ENCODE data around the gene SMOC1.

SMOC1 gene

DNA sequence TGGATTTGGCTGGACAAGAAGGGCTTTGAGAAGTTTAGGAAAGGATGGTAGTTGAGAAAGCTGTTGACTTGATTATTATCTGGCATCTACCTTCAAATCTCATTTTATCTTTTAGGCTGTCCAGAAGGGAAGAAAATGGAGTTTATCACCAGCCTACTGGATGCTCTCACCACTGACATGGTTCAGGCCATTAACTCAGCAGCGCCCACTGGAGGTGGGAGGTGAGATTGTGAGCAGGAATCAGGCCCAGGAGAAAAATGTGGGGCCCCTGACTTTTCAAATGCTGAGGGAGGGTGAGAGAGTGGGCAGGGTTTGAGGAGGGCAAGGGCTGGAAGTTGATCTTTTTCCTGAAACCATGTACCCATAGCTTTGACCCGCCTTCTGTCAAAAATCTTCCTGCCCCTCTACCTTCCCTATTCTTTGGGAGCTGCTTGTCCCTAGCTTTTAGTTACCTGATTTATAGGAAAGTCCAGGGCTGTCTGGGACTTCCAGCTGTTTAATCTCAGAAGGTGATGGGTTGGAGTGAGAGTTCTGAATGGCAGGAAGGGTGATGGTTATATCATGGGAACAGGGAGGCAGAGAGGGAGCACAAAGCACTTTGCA is 134.2 kb downstream of the SMOC1 start:
- Histone ChIP-seq H2BK15ac (replicated peaks; ENCODE audit: low read depth) (no peak overlapping the region), H3K79me2 (ENCODE audit: control insufficient read depth, insufficient read depth, low read length) (no peaks in the 10 kb centered on the region), H3K4ac (ENCODE audit: low read depth, low read length) (no peak overlapping the region), H2BK5ac (ENCODE audit: low read length) (no peak overlapping the region), H3K4me3 (ENCODE audit: low read length) (no peak overlapping the region), H3K9ac (ENCODE audit: low read length) (no peak overlapping the region), H3K79me1 (ENCODE audit: low read length) (no peaks in the 10 kb centered on the region), H3K4me2 (ENCODE audit: low read length) (no peak overlapping the region), H4K5ac (ENCODE audit: low read length) (no peak overlapping the region), H3K27ac (ENCODE audit: low read depth, low read length) (no peak overlapping the region), H3K23ac (ENCODE audit: low read length) (no peak overlapping the region), H3K56ac (ENCODE audit: low read length) (no peak overlapping the region), H2BK120ac (ENCODE audit: low read depth, low read length) (no peak overlapping the region), H3K18ac (ENCODE audit: low read length) (no peak overlapping the region), H3K4me1 (ENCODE audit: control insufficient read depth, low read depth, low read length) (no peaks in the 10 kb centered on the region), H3K27me3 (ENCODE audit: insufficient read depth, low read length, poor library complexity) (no peaks in the 10 kb centered on the region), H3K36me3 (ENCODE audit: control insufficient read depth, insufficient read depth, low read length) (no peaks in the 10 kb centered on the region), H2AK5ac (ENCODE audit: low read length) (no peak overlapping the region), H4K8ac (ENCODE audit: low read depth, low read length) (no peak overlapping the region)
- peak; percentile 67 for DNase-seq
- no CpG with 5 or more reads among the region's 2 CpGs for WGBS (ENCODE audit: extremely low coverage, insufficient coverage, low lambda C conversion rate)

DNA sequence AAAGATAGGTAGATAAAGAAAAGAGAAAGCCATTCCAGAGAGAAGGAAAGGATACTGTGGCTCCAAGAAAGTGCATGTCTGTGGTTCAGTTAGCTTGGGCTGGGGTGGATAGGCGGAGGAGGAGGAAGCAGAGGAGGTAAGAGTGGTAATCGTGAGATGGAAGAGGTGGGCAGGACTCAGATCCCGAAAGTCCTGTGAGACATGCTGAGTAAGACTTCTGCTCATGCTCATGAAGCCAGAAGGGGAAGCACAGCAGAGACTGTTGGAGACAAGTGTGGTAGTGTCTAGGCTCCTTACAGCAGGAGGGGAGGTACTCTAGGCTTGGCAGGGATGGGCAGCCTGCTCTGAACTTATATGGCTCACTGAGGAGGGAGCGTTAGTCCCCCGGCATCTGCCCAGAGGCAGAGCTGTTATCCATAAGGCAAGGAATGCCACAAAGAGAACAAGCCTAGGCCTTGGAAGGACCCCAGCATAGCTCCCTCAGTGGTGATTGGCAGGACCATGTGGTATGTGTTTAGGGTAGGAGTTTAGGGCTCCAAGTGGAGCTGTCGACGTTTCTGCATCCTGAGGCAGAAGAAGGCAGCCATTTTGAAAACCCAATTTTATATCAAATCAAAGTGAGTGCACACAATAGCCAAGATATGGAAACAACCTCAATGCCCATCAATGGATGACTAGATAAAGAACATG is 135.3 kb downstream of the SMOC1 start:
- H2BK5ac ChIP-seq (ENCODE audit: low read length) = no peak overlapping the region
- no peak overlapping the region for H4K5ac ChIP-seq (ENCODE audit: low read length)
- no peak overlapping the region for H4K8ac ChIP-seq (ENCODE audit: low read depth, low read length)
- H3K18ac ChIP-seq (ENCODE audit: low read length) = no peak overlapping the region
- no peak overlapping the region for H2BK15ac ChIP-seq (replicated peaks; ENCODE audit: low read depth)
- H3K56ac ChIP-seq (ENCODE audit: low read length) = no peak overlapping the region
- H3K4me1 ChIP-seq (ENCODE audit: control insufficient read depth, low read depth, low read length) = no peaks in the 10 kb centered on the region
- H2AK5ac ChIP-seq (ENCODE audit: low read length) = no peak overlapping the region
- no peak overlapping the region for H3K4me3 ChIP-seq (ENCODE audit: low read length)
- H3K27ac ChIP-seq (ENCODE audit: low read depth, low read length) = no peak overlapping the region
- no peaks in the 10 kb centered on the region for H3K79me1 ChIP-seq (ENCODE audit: low read length)
- no peak overlapping the region for H3K9ac ChIP-seq (ENCODE audit: low read length)
- no peak for DNase-seq
- no peak overlapping the region for H3K23ac ChIP-seq (ENCODE audit: low read length)
- no peaks in the 10 kb centered on the region for H3K79me2 ChIP-seq (ENCODE audit: control insufficient read depth, insufficient read depth, low read length)
- no CpG with 5 or more reads among the region's 7 CpGs for WGBS (ENCODE audit: extremely low coverage, insufficient coverage, low lambda C conversion rate)
- H3K27me3 ChIP-seq (ENCODE audit: insufficient read depth, low read length, poor library complexity) = no peaks in the 10 kb centered on the region
- no peaks in the 10 kb centered on the region for H3K36me3 ChIP-seq (ENCODE audit: control insufficient read depth, insufficient read depth, low read length)
- H3K4me2 ChIP-seq (ENCODE audit: low read length) = no peak overlapping the region
- H3K4ac ChIP-seq (ENCODE audit: low read depth, low read length) = no peak overlapping the region
- H2BK120ac ChIP-seq (ENCODE audit: low read depth, low read length) = no peak overlapping the region

DNA sequence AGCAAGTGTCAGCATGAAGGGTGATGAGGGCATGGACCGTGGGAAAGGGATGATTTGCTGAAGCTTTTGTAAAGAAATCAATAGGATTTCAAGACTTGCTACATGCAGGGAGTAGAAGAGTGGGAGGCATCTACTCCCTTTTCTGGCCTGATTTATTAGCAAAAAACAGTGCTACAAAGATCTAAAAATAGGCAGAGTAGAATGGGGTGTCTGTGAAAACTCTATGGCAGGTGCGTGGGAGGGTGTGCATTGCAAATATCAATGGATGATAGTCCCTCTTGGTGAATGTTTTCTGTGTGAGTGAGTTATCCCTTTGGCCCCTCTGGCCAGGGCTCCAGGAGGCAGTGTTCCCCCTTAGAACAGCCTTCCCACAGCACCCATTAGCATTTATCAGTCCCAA is 139.0 kb downstream of the SMOC1 start:
- Histone ChIP-seq H2BK15ac (replicated peaks; ENCODE audit: low read depth) (no peak overlapping the region), H2BK120ac (ENCODE audit: low read depth, low read length) (no peak overlapping the region), H3K79me2 (ENCODE audit: control insufficient read depth, insufficient read depth, low read length) (no peaks in the 10 kb centered on the region), H3K4me1 (ENCODE audit: control insufficient read depth, low read depth, low read length) (no peaks in the 10 kb centered on the region), H4K5ac (ENCODE audit: low read length) (no peak overlapping the region), H3K56ac (ENCODE audit: low read length) (no peak overlapping the region), H3K9ac (ENCODE audit: low read length) (no peak overlapping the region), H4K8ac (ENCODE audit: low read depth, low read length) (no peak overlapping the region), H3K18ac (ENCODE audit: low read length) (no peak overlapping the region), H3K36me3 (ENCODE audit: control insufficient read depth, insufficient read depth, low read length) (no peaks in the 10 kb centered on the region), H3K4me3 (ENCODE audit: low read length) (no peak overlapping the region), H3K4me2 (ENCODE audit: low read length) (no peak overlapping the region), H3K27ac (ENCODE audit: low read depth, low read length) (no peak overlapping the region), H3K79me1 (ENCODE audit: low read length) (no peaks in the 10 kb centered on the region), H3K4ac (ENCODE audit: low read depth, low read length) (no peak overlapping the region), H3K27me3 (ENCODE audit: insufficient read depth, low read length, poor library complexity) (no peaks in the 10 kb centered on the region), H2BK5ac (ENCODE audit: low read length) (no peak overlapping the region), H3K23ac (ENCODE audit: low read length) (no peak overlapping the region), H2AK5ac (ENCODE audit: low read length) (no peak overlapping the region)
- WGBS (ENCODE audit: extremely low coverage, insufficient coverage, low lambda C conversion rate) = no CpG with 5 or more reads among the region's 2 CpGs
- DNase-seq = no peak

DNA sequence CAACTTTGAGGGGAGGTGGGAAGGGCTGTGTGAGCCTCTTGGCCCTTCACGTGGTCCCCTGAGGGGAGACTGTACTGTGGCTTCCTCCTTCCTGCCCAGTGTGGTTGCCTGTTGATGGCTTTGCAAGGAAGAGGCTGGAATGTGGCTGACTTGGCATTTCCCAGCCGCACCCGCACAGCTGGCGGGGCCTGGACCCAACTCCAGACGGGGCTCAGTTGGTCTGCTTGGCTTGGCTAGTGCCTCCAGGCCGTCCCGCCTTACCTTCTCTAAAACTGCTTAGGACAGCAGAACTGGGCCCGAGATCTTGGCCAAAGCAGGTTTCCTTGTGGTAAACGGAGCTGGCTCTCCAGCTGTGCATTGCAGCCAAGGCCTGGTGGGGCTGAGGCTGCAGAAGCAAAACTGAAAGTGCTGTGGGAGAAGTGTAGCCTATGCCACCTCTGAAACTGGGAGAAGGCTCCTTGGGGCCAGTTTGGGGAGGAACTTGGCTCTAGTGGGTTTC is 139.5 kb downstream of the SMOC1 start:
- H3K4ac ChIP-seq (ENCODE audit: low read depth, low read length) = no peak overlapping the region
- no peaks in the 10 kb centered on the region for H3K27me3 ChIP-seq (ENCODE audit: insufficient read depth, low read length, poor library complexity)
- no CpG with 5 or more reads among the region's 9 CpGs for WGBS (ENCODE audit: extremely low coverage, insufficient coverage, low lambda C conversion rate)
- no peaks in the 10 kb centered on the region for H3K79me2 ChIP-seq (ENCODE audit: control insufficient read depth, insufficient read depth, low read length)
- H4K8ac ChIP-seq (ENCODE audit: low read depth, low read length) = no peak overlapping the region
- H2BK5ac ChIP-seq (ENCODE audit: low read length) = no peak overlapping the region
- H2BK15ac ChIP-seq (replicated peaks; ENCODE audit: low read depth) = no peak overlapping the region
- H3K23ac ChIP-seq (ENCODE audit: low read length) = no peak overlapping the region
- no peak overlapping the region for H4K5ac ChIP-seq (ENCODE audit: low read length)
- DNase-seq = no peak
- H3K9ac ChIP-seq (ENCODE audit: low read length) = no peak overlapping the region
- no peak overlapping the region for H2BK120ac ChIP-seq (ENCODE audit: low read depth, low read length)
- H3K4me2 ChIP-seq (ENCODE audit: low read length) = no peak overlapping the region
- H3K4me1 ChIP-seq (ENCODE audit: control insufficient read depth, low read depth, low read length) = no peaks in the 10 kb centered on the region
- H3K36me3 ChIP-seq (ENCODE audit: control insufficient read depth, insufficient read depth, low read length) = no peaks in the 10 kb centered on the region
- H3K56ac ChIP-seq (ENCODE audit: low read length) = no peak overlapping the region
- H3K4me3 ChIP-seq (ENCODE audit: low read length) = no peak overlapping the region
- no peak overlapping the region for H2AK5ac ChIP-seq (ENCODE audit: low read length)
- H3K79me1 ChIP-seq (ENCODE audit: low read length) = no peaks in the 10 kb centered on the region
- no peak overlapping the region for H3K27ac ChIP-seq (ENCODE audit: low read depth, low read length)
- no peak overlapping the region for H3K18ac ChIP-seq (ENCODE audit: low read length)

DNA sequence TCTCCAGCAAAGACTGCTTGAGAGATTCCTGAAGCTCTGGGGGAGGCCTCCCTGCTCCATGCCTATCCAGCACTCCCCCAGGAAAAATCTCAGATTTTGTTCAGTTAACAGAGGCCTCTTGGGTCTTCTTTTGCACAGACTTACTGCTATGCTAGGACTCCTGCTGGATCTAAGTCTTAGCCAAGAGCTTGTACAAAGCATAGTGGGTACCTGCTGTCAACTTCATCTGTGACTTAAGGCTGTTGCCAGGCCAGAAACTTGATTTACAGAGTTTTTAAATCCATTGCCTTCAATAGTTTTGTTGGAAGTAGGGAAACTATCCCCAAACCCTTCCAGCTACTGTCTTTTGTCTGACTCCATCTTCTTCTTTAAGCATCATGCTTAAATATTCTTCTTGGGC is 140.5 kb downstream of the SMOC1 start:
- H3K9ac ChIP-seq (ENCODE audit: low read length) = no peak overlapping the region
- H3K4ac ChIP-seq (ENCODE audit: low read depth, low read length) = no peak overlapping the region
- no peak overlapping the region for H2BK5ac ChIP-seq (ENCODE audit: low read length)
- no peak overlapping the region for H3K23ac ChIP-seq (ENCODE audit: low read length)
- H3K36me3 ChIP-seq (ENCODE audit: control insufficient read depth, insufficient read depth, low read length) = no peaks in the 10 kb centered on the region
- no peak overlapping the region for H3K4me3 ChIP-seq (ENCODE audit: low read length)
- no peak overlapping the region for H3K27ac ChIP-seq (ENCODE audit: low read depth, low read length)
- H3K4me2 ChIP-seq (ENCODE audit: low read length) = no peak overlapping the region
- no peak overlapping the region for H4K8ac ChIP-seq (ENCODE audit: low read depth, low read length)
- H4K5ac ChIP-seq (ENCODE audit: low read length) = no peak overlapping the region
- H3K18ac ChIP-seq (ENCODE audit: low read length) = no peak overlapping the region
- H3K56ac ChIP-seq (ENCODE audit: low read length) = no peak overlapping the region
- DNase-seq = no peak
- H3K27me3 ChIP-seq (ENCODE audit: insufficient read depth, low read length, poor library complexity) = no peaks in the 10 kb centered on the region
- H2BK15ac ChIP-seq (replicated peaks; ENCODE audit: low read depth) = no peak overlapping the region
- H2BK120ac ChIP-seq (ENCODE audit: low read depth, low read length) = no peak overlapping the region
- H3K79me2 ChIP-seq (ENCODE audit: control insufficient read depth, insufficient read depth, low read length) = no peaks in the 10 kb centered on the region
- no peaks in the 10 kb centered on the region for H3K4me1 ChIP-seq (ENCODE audit: control insufficient read depth, low read depth, low read length)
- H2AK5ac ChIP-seq (ENCODE audit: low read length) = no peak overlapping the region
- H3K79me1 ChIP-seq (ENCODE audit: low read length) = no peaks in the 10 kb centered on the region

Measured in mesendoderm (in vitro differentiated cells).